ENCODE results near the gene CENPM. TPM values are rescaled to one million over a fixed set of nuclear protein-coding genes. Genes with fewer than 3 reads are reported as not detected.

The CENPM gene
- 8.9 and 37.2 TPM in 2 replicates for total RNA-seq

GRCh38 chr22:41946629-41947423, at the start of gene CENPM:
Gene CENPM, minus strand, starts transcription at chr22:41947152. Its CDS starts 76 bp downstream, at chr22:41947076.

GRCh38 chr22:41969110-41969646, 22.2 kb upstream of the CENPM start, which contains the start of gene SEPTIN3:
Gene SEPTIN3, plus strand, starts transcription at chr22:41969443. Its CDS starts 2,050 bp downstream, at chr22:41971493.

GRCh38 chr22:41951898-41952474, 5.0 kb upstream of the CENPM start, which contains the start of gene SMIM45:
Gene SMIM45, plus strand, starts transcription at chr22:41952150.

GRCh38 chr22:41915035-41915785, 31.7 kb downstream of the CENPM start, which contains the start of gene SHISA8:
Gene SHISA8, minus strand, starts transcription at chr22:41915074. Its CDS starts 407 bp downstream, at chr22:41914667.

Other genes with a start within 250 kb of the CENPM start
- 1.5 and 2.1 TPM in 2 replicates for gene MEI1, start 247.6 kb downstream of the CENPM start, total RNA-seq
- 9.0 and 11.2 TPM in 2 replicates for gene CCDC134, start 146.5 kb downstream of the CENPM start, total RNA-seq
- 53.5 and 101 TPM in 2 replicates for gene SREBF2, start 114.0 kb downstream of the CENPM start, total RNA-seq
- gene SHISA8, start 32.1 kb downstream of the CENPM start, total RNA-seq = not detected in 2 replicates
- gene TNFRSF13C, start 20.3 kb downstream of the CENPM start, total RNA-seq = 0.11 and 0.12 TPM in 2 replicates
- gene SEPTIN3, start 22.3 kb upstream of the CENPM start, total RNA-seq = under 0.01 and 0.37 TPM in 2 replicates
- 0.11 and 0.50 TPM in 2 replicates for gene WBP2NL, start 51.6 kb upstream of the CENPM start, total RNA-seq
- gene NAGA, start 123.7 kb upstream of the CENPM start, total RNA-seq = 43.2 and 48.5 TPM in 2 replicates
- 9.2 and 17.1 TPM in 2 replicates for gene PHETA2, start 127.1 kb upstream of the CENPM start, total RNA-seq
- 2.9 and 5.7 TPM in 2 replicates for gene SMDT1, start 132.5 kb upstream of the CENPM start, total RNA-seq
- gene NDUFA6, start 143.6 kb upstream of the CENPM start, total RNA-seq = 52.0 and 60.6 TPM in 2 replicates
- 0.25 and 0.44 TPM in 2 replicates for gene CYP2D6, start 183.7 kb upstream of the CENPM start, total RNA-seq

All from uterine smooth muscle cell (primary cell).